Measurements from ENCODE around the gene GRID2. TPM values are rescaled to one million over a fixed set of nuclear protein-coding genes. Genes with fewer than 3 reads are reported as not detected.

Gene GRID2
- total RNA-seq, 3 donors from 2014 or later: under 0.01 TPM

DNA sequence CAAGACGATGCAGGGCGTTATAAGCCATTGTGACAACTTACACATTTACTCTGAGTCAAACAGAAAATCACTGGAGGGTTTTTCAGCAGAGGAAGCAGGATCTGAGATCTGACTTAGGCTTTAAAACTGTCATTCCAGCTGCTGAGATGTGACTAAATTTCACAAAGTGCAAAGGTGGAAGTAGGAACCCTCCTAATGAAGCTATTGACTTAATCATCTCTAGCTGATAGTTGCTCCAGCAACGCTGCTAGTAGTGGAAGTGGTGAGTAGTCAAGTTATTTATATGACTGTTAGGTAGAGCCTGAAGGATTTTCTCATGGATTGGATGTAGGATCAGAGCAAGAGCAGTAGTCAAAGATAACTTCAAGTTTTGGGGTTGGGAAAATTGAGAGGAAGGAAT is 218.6 kb downstream of the GRID2 start:
- Histone ChIP-seq H3K27me3 (no peaks in the 10 kb centered on the region), H3K27ac (no peak overlapping the region), H3K9me3 (no peaks in the 10 kb centered on the region), H3K4me3 (no peak overlapping the region), H3K36me3 (no peaks in the 10 kb centered on the region), H3K4me1 (no peaks in the 10 kb centered on the region)
- intact Hi-C loops (cut with DNase I; ENCODE audit: low total_unique reads): no loop called here
- TF ChIP-seq POLR2A (IDR thresholded peaks at IDR 0.05): no peak
- DNase-seq (ENCODE audit: low spot score in 2 of 2): no peak

DNA sequence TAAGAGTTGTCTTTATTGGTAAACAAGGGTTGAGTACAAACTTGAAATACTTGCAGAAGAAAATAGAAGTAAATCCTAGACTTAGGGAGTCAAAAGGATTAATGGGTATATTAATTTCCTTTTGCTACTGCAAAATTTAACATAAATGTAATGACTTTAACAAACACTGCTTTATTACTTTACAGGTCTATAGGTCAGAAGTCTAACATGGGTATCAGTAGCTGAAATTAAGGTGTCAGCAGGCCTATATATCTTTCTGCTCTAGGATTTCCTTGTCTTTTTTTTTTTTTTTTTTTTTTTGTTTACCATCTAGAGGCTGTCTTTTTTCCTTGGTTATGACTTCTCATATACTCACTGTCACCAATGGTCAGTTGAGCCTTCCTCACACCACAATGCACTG is 220.4 kb downstream of the GRID2 start:
- no peak overlapping the region for H3K27ac ChIP-seq
- no peaks in the 10 kb centered on the region for H3K4me1 ChIP-seq
- DNase-seq (ENCODE audit: low spot score in 2 of 2): no peak
- no peaks in the 10 kb centered on the region for H3K9me3 ChIP-seq
- H3K36me3 ChIP-seq: no peaks in the 10 kb centered on the region
- no peak overlapping the region for H3K4me3 ChIP-seq
- TF ChIP-seq, protein P1, sequence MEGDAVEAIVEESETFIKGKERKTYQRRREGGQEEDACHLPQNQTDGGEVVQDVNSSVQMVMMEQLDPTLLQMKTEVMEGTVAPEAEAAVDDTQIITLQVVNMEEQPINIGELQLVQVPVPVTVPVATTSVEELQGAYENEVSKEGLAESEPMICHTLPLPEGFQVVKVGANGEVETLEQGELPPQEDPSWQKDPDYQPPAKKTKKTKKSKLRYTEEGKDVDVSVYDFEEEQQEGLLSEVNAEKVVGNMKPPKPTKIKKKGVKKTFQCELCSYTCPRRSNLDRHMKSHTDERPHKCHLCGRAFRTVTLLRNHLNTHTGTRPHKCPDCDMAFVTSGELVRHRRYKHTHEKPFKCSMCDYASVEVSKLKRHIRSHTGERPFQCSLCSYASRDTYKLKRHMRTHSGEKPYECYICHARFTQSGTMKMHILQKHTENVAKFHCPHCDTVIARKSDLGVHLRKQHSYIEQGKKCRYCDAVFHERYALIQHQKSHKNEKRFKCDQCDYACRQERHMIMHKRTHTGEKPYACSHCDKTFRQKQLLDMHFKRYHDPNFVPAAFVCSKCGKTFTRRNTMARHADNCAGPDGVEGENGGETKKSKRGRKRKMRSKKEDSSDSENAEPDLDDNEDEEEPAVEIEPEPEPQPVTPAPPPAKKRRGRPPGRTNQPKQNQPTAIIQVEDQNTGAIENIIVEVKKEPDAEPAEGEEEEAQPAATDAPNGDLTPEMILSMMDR (IDR thresholded peaks at IDR 0.05): no peak
- TF ChIP-seq POLR2A (IDR thresholded peaks at IDR 0.05): no peak
- no peak for TF ChIP-seq POLR2AphosphoS5 (IDR thresholded peaks at IDR 0.05)
- intact Hi-C loops (cut with DNase I; ENCODE audit: low total_unique reads): no loop called here
- no peaks in the 10 kb centered on the region for H3K27me3 ChIP-seq

DNA sequence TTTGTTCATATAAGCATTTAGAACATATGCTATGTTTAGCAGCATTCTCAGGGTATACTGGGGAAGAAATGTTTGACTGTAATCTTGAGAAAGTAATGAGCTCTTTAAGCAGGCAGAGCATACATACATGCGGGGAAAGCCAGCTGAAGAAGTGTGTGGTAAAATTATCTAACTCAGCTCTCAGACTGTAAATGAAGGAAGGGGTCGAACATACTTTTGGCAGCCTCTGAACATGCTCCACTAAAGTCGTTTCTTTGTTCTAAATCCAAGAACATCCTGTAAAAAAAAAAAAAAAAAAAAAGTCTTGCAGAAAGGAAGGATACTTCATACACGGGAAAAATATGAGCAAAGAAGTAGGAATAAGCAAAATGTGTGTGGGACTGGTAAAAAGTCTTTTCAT is 224.8 kb downstream of the GRID2 start:
- no peaks in the 10 kb centered on the region for H3K9me3 ChIP-seq
- no peak overlapping the region for H3K4me3 ChIP-seq
- DNase-seq (ENCODE audit: low spot score in 2 of 2): no peak
- TF ChIP-seq POLR2AphosphoS5 (IDR thresholded peaks at IDR 0.05) (no peak), POLR2A (IDR thresholded peaks at IDR 0.05) (no peak)
- TF ChIP-seq, protein P1 (IDR thresholded peaks at IDR 0.05): no peak
- no peaks in the 10 kb centered on the region for H3K4me1 ChIP-seq
- H3K36me3 ChIP-seq: no peaks in the 10 kb centered on the region
- H3K27ac ChIP-seq: no peak overlapping the region
- intact Hi-C loops (cut with DNase I; ENCODE audit: low total_unique reads): no loop called here
- H3K27me3 ChIP-seq: no peaks in the 10 kb centered on the region

DNA sequence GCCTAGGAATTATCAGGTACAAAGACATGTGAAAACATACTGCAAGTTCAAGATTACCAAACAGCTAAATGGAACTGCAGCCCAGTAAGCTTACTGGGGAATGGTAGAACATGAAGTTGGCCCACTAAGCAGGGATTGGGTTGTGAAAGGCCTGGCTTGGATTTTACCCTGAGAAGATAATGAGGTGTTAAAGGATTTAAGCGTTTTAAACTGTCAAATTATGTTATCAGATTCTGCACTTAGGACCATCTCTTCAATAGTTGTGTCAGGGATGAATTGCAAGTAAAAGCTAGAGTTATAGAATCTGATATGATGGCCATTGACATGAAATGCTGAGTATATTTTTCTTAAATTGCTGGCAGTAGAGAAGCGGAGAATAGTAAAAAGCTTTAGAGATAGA is 225.7 kb downstream of the GRID2 start:
- H3K27me3 ChIP-seq: no peaks in the 10 kb centered on the region
- H3K36me3 ChIP-seq: no peaks in the 10 kb centered on the region
- no peaks in the 10 kb centered on the region for H3K4me1 ChIP-seq
- no peak for DNase-seq (ENCODE audit: low spot score in 2 of 2)
- intact Hi-C loops (cut with DNase I; ENCODE audit: low total_unique reads): no loop called here
- H3K9me3 ChIP-seq: no peaks in the 10 kb centered on the region
- no peak overlapping the region for H3K27ac ChIP-seq
- no peak overlapping the region for H3K4me3 ChIP-seq
- TF ChIP-seq POLR2AphosphoS5 (IDR thresholded peaks at IDR 0.05): no peak

DNA sequence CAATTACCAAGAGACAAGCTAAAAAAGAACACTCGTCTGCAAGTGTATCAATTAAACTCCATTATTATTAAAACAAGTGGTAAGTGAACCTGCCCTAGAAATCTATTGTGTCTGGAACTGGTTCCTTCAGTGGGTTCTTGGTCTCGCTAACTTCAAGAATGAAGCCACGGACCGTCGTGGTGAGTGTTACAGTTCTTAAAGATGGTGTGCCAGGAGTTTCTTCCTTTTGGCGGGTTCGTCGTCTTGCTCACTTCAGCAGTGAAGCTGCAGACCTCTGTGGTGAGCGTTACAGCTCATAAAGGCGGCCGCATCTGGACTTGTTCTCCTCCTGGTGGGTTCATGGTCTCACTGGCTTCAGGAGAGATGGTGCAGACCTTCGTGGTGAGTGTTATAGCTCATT is 231.8 kb downstream of the GRID2 start:
- H3K9me3 ChIP-seq: no peaks in the 10 kb centered on the region
- DNase-seq (ENCODE audit: low spot score in 2 of 2): no peak
- intact Hi-C loops (cut with DNase I; ENCODE audit: low total_unique reads): no loop called here

DNA sequence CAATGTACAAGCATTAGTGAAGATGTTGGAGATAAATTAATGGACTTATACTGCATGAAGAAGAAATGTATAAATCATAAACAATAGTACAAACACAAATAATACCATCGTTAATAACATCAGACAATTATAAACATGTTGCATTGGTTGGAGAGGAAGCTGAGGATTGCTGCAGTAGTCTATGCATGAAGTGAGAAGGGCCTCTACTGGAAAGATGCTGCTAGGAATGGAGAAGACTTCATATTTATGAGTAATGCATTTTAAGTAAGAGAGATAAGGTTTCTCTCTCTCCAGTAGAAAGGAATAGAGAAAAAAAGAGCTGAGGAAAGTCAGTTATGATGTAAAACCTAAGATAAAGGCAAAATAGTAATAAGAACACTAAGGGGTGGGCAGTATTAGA is 247.8 kb downstream of the GRID2 start:
- TF ChIP-seq POLR2AphosphoS5 (IDR thresholded peaks at IDR 0.05): no peak
- TF ChIP-seq, protein P1 (IDR thresholded peaks at IDR 0.05): no peak
- no peak for TF ChIP-seq POLR2A (IDR thresholded peaks at IDR 0.05)
- Histone ChIP-seq H3K4me3 (no peak overlapping the region), H3K9me3 (no peaks in the 10 kb centered on the region), H3K36me3 (no peaks in the 10 kb centered on the region), H3K27ac (no peak overlapping the region), H3K4me1 (no peaks in the 10 kb centered on the region), H3K27me3 (no peaks in the 10 kb centered on the region)
- DNase-seq (ENCODE audit: low spot score in 2 of 2): no peak
- intact Hi-C loops (cut with DNase I; ENCODE audit: low total_unique reads): no loop called here

More for the DNA sequence above, 231.8 kb downstream of the GRID2 start:
- Histone ChIP-seq H3K4me1 (no peaks in the 10 kb centered on the region), H3K27me3 (no peaks in the 10 kb centered on the region), H3K27ac (no peak overlapping the region), H3K4me3 (no peak overlapping the region), H3K36me3 (no peaks in the 10 kb centered on the region)
- TF ChIP-seq, protein P1 (IDR thresholded peaks at IDR 0.05): no peak
- TF ChIP-seq POLR2A (IDR thresholded peaks at IDR 0.05) (no peak), POLR2AphosphoS5 (IDR thresholded peaks at IDR 0.05) (no peak)

All from breast epithelium (tissue), 4 donors.